NCI-H2171 (cell line): Measurements from ENCODE around the gene MYO1E.
"Not testable (repeated sequence)": the region's sequence is repeated elsewhere in the genome, so short reads cannot be mapped to it uniquely, and the experiment has no call there.

ENCODE experiments used
- DNase-seq: peaks from one replicate; lab custom pipeline; 2025; lab: John Stamatoyannopoulos, UW

Gene MYO1E

GRCh38 chr15:59131969-59132562, 240.6 kb downstream of the MYO1E start:
- no peak for DNase-seq

- no peak for DNase-seq
Observed at GRCh38 chr15:59131456-59131855, 241.2 kb downstream of the MYO1E start.

DNA sequence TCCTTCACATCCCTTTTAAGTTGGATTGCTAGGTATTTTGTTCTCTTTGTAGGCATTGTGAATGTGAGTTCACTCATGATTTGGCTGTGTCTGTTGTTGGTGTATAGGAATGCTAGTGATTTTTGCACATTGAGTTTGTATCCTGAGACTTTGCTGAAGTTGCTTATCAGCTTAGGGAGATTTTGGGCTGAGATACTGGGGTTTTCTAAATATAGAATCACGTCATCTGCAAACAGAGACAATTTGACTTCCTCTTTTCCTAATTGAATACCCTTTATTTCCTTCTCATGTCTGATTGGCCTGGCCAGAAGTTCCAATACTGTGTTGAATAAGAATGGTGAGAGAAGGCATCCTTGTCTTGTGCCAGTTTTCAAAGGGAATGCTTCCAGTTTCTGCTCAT, 245.4 kb downstream of the MYO1E start:
- DNase-seq: not testable (repeated sequence)

GRCh38 chr15:59125683-59126082, 247.0 kb downstream of the MYO1E start:
- not testable (repeated sequence) for DNase-seq

DNA sequence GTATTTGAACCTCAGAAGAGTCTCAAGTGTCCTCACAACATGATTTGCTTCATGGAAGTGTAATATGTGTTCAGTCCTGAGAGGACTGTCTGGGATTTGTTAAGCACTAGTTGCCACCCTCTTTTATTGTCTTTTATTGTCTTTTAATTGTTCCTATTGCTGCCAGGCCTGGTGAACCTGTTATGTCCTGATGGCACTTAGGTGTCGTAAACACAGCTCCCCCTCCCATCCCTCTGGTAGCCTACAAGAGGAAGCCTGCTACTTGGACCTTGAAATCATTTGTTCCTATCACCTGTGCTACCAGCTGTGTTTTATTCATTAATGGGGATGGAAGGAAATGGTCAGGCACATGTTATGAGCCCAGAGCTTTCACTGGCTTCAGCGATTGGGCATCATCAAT, 248.4 kb downstream of the MYO1E start:
- no peak for DNase-seq

DNA sequence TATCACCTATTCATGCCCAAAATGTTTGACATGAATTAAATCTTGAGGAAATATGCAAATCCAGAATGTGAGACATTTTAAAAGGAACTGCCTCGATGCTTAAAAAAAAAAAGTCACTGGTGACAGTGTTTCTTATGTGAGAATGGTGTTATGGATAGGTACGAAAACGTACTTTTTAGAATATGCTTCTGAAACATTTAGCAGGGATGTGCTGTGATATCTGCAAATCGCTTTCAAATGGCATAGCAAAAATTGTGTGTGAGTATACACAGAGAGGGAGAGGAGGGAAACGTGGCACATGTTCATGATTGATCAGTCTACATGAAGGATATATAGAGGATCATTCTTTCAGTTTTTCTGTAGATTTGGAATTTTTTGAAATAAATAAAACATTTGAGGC, 251.7 kb downstream of the MYO1E start:
- no peak for DNase-seq

GRCh38 chr15:59119625-59120024, 253.0 kb downstream of the MYO1E start:
- DNase-seq: no peak

- no peak for DNase-seq
Observed at GRCh38 chr15:59116771-59117170, 255.9 kb downstream of the MYO1E start.

DNA sequence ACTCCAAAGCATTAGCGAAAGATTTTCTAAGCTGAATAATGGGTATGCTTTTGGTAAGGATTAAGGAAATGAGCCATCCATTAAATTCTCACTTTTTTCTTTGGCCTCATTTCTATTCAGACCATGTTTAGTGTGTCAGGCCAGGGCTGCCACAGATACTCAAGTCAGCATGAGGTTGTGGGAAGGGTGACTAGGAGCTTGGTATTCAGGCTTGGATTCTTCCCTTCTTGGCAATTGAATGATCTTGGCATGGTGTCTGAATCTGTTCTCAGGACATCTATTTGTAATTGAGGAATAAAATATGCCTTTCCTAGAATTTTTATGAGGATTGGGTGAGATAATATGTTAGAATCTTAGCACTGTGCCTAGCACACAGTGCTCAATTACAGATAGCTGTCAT, 256.5 kb downstream of the MYO1E start:
- DNase-seq: no peak

- no peak for DNase-seq
Observed at GRCh38 chr15:59115047-59115446, 257.6 kb downstream of the MYO1E start.

DNA sequence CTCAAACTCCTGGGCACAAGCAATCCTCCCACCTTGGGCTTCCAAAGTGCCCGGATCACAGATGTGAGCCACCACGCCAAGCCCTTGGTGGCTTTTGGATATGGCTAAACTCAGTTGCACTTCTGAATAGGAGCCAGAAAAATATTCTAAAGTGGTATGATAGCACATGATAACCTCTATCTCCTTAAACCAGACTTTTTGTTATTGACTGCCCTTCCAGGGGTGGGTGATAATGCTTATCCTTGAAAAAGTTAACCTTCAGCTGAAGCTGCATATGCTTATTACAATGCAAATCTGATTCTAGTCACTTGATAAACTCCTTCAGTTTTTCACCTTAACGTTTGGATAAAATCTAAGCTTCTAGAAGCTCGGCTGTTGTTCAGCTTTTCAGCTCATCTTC, 261.4 kb downstream of the MYO1E start:
- no peak for DNase-seq

DNA sequence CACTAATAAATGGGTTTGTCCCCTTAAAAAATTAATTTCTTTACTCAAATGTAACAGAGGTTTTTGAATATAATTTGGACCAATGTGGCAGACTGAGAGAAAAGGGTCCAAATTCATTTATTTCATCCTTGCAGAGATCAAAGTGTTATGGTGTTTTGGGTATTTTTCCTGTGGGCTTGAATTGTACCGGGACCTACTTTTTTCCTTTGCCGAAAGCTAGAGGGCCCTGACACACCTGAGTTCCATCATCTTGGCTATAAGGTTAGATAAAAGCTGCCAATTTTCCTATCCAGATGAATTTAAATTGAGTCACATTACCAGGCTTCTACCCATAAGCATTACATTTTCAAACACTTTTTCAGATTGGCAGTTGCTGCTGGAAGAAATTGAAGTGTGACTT, 266.8 kb downstream of the MYO1E start:
- no peak for DNase-seq

DNA sequence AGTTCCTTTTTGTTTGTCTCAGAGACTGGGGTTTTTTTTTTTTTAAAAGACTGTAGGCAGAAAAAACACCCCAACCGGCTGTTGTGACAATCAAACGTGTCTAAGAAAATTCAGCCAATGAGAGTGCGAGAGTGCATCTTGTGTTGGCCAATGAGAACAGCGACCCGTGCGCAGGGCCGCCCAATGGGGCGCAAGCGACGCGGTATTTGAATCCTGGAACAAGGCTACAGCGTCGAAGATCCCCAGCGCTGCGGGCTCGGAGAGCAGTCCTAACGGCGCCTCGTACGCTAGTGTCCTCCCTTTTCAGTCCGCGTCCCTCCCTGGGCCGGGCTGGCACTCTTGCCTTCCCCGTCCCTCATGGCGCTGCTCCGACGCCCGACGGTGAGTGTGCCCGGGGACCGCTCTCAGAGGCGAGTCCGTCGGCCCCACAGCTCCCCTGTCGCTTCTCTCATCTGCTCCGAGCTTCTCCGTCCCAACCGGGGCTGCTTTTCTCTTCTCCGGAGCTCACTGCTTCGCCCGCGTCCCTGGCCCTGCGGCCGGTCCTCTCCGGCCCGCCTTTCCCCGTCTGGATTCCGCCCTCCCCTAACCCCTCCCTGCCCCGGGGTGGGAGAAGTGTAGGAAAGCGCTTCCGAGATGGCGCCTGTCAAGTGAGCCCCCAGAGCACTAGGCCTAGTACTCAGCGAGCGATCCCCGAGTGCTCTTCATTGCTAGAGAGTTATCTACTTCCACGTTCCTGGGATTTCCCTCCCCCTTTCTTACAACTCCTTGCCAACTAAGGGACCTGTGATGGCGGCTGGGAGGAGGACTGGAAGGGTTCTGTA, 267.5 kb downstream of the MYO1E start, which contains the start of gene CCNB2:
Gene CCNB2 (plus strand): TSS at position 235 of the 821 bp plus-strand sequence. CDS start 123 bp downstream, at position 358.
- peak; percentile 96 for DNase-seq

DNA sequence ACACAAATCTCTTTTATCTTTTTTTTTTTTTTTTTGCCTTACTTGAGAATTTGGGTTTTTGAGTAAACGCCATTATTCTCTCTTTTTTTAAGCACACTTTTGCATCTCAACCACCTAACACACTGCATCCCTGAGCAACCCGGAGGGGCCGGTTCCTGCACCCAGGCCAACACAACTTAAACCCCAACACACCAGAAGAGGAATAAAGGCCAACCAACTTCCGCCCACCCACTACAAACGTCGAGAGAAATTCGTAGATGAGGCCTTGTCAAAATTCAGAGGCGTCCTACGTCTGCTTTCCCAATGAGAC, 268.1 kb downstream of the MYO1E start:
- no peak for DNase-seq

DNA sequence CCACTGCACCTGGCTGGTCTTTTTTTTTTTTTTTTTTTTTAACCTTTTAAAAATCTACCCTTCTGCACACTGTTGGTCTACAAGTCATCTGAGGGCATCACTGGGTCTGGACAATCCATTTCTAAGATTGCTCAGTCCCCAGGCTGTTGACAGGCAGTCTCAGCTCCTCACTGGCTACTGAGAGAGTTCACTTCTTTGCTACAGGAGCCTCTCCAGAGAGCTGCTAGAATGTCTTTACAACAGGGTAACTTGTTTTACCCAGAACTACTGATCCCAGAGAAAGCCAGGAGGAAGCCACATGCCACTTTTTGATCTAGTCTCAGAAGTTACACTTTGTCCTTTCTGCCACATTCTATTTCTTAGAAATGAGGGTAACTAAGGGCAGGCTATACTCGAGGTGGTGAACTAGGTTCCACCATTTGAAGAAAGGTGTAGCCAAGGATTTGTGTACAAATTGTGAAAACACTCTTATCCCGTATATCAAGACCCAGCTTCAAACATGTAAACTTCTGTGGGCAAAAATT, 273.4 kb downstream of the MYO1E start:
- DNase-seq: no peak

- no peak for DNase-seq
Observed at GRCh38 chr15:59096429-59096828, 276.2 kb downstream of the MYO1E start.

DNA sequence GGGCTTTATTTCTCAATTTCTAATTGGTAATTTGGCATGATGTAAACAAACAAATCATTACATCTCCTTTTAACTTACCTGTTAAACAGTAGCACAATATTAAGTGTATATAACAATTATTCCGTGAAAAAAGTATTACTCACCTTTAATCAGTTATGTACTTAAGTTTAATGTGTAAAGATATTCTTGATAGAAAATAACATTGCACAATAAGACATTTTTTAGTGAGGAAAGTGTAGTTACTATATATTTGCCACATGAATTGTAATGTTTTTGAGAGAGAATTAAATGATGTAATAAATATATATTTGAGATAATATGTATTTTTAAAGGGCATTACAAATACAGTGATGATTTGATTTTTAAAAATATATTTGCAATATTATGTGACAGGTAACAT, 278.6 kb downstream of the MYO1E start:
- DNase-seq: no peak

GRCh38 chr15:59087731-59088130, 284.9 kb downstream of the MYO1E start:
- DNase-seq: no peak
